Osteoblast (primary cell): ENCODE results near the gene PNPO. TPM values are rescaled to one million over a fixed set of nuclear protein-coding genes. Genes with fewer than 3 reads are reported as not detected.

Source experiments
- DNase-seq: peaks from one replicate; pipeline ENCODE4 v3.0.0; 2011; ENCODE audit warnings: low spot score, mixed read lengths; ENCODE audit not compliant: insufficient read length; ENCODE audit errors: missing footprints
- H2AFZ ChIP-seq: 2 replicates; pipeline ENCODE4 v1.6.0; 2011; ENCODE audit warnings: mild to moderate bottlenecking, low read length
- H3K27ac ChIP-seq: 2 replicates; pipeline ENCODE4 v1.5.1; 2011; ENCODE audit warnings: mild to moderate bottlenecking, low read depth, low read length, moderate library complexity
- H3K27me3 ChIP-seq: 2 replicates; pipeline ENCODE4 v1.6.0; 2012; ENCODE audit warnings: mild to moderate bottlenecking, control low read depth, inconsistent platforms, low read length, moderate library complexity; ENCODE audit not compliant: insufficient read depth
- H3K36me3 ChIP-seq: 2 replicates; pipeline ENCODE4 v1.5.1; 2011; ENCODE audit warnings: mild to moderate bottlenecking, low read length, control low read depth, moderate library complexity; ENCODE audit not compliant: insufficient read depth
- H3K4me1 ChIP-seq: 2 replicates; pipeline ENCODE4 v1.5.1; 2011; ENCODE audit warnings: mild to moderate bottlenecking, low read length, control low read depth, moderate library complexity; ENCODE audit not compliant: insufficient read depth
- H3K4me2 ChIP-seq: 2 replicates; pipeline ENCODE4 v1.6.0; 2011; ENCODE audit warnings: mild to moderate bottlenecking, low read length; ENCODE audit not compliant: insufficient read depth
- H3K4me3 ChIP-seq: fragments of 200-600 bp; sonication (generic); 3 replicates; pipeline ENCODE4 v1.5.1; 2012; ENCODE audit warnings: mild to moderate bottlenecking, low read length, inconsistent platforms; ENCODE audit not compliant: insufficient read depth
- H3K79me2 ChIP-seq: 2 replicates; pipeline ENCODE4 v1.6.0; 2012; ENCODE audit warnings: mild to moderate bottlenecking, low read length, control low read depth, inconsistent platforms; ENCODE audit not compliant: insufficient read depth
- H3K9me3 ChIP-seq: 2 replicates; pipeline ENCODE4 v1.5.1; 2011; ENCODE audit warnings: low read depth, low read length, control low read depth
- H4K20me1 ChIP-seq: 2 replicates; pipeline ENCODE4 v1.6.0; 2012; ENCODE audit warnings: mild to moderate bottlenecking, low read length, control low read depth; ENCODE audit not compliant: insufficient read depth
- CTCF ChIP-seq: IDR thresholded peaks from 2 replicates; pipeline ENCODE4 v1.5.1; 2011; ENCODE audit warnings: mild to moderate bottlenecking, low read depth, low read length, moderate library complexity; ENCODE audit errors: extremely low read depth
- total RNA-seq: library from RNA; depleted of rRNA; stranded (reverse); fragments of >200 nt; gene quantifications from 2 replicates; pipeline ENCODE4 v1.2.3, GENCODE V29; 2012

PNPO gene
- total RNA-seq, 1 donor: 31.5 TPM

- Histone ChIP-seq H3K4me3 (no peak overlapping the region), H3K27me3 (no peaks in the 10 kb centered on the region), H3K4me1 (no peaks in the 10 kb centered on the region), H3K79me2 (no peaks in the 10 kb centered on the region), H3K27ac (no peak overlapping the region), H3K36me3 (peaks cover 44% of the 10 kb centered on the region), H3K9me3 (no peaks in the 10 kb centered on the region), H4K20me1 (no peaks in the 10 kb centered on the region), H2AFZ (no peak overlapping the region), H3K4me2 (no peak overlapping the region)
- no peak for DNase-seq
- TF ChIP-seq CTCF: no peak
Measured at GRCh38 chr17:47925678-47925988, 15.7 kb upstream of the PNPO start.

GRCh38 chr17:47927821-47928400, 13.5 kb upstream of the PNPO start:
- Histone ChIP-seq H2AFZ (no peak overlapping the region), H3K4me3 (no peak overlapping the region), H3K4me1 (no peaks in the 10 kb centered on the region), H3K79me2 (no peaks in the 10 kb centered on the region), H3K27me3 (no peaks in the 10 kb centered on the region), H3K36me3 (peaks cover 41% of the 10 kb centered on the region), H3K27ac (no peak overlapping the region), H3K9me3 (no peaks in the 10 kb centered on the region), H3K4me2 (no peak overlapping the region), H4K20me1 (no peaks in the 10 kb centered on the region)
- no peak for DNase-seq
- no peak for TF ChIP-seq CTCF

- Histone ChIP-seq H3K4me3 (no peak overlapping the region), H2AFZ (no peak overlapping the region), H3K36me3 (peaks cover 36% of the 10 kb centered on the region), H3K9me3 (no peaks in the 10 kb centered on the region), H3K27me3 (no peaks in the 10 kb centered on the region), H3K27ac (no peak overlapping the region), H3K4me2 (no peak overlapping the region), H3K79me2 (no peaks in the 10 kb centered on the region), H4K20me1 (no peaks in the 10 kb centered on the region), H3K4me1 (no peaks in the 10 kb centered on the region)
- DNase-seq: no peak
- TF ChIP-seq CTCF: no peak
Measured at GRCh38 chr17:47928415-47928814, 13.0 kb upstream of the PNPO start.

- no peaks in the 10 kb centered on the region for H3K27me3 ChIP-seq
- TF ChIP-seq CTCF: no peak
- H3K36me3 ChIP-seq: peaks cover 29% of the 10 kb centered on the region
- no peaks in the 10 kb centered on the region for H4K20me1 ChIP-seq
- H3K9me3 ChIP-seq: no peaks in the 10 kb centered on the region
- no peak overlapping the region for H3K27ac ChIP-seq
- DNase-seq: no peak
- H3K4me3 ChIP-seq: no peak overlapping the region
- H2AFZ ChIP-seq: no peak overlapping the region
- H3K79me2 ChIP-seq: no peaks in the 10 kb centered on the region
- no peak overlapping the region for H3K4me2 ChIP-seq
- H3K4me1 ChIP-seq: no peaks in the 10 kb centered on the region
Measured at GRCh38 chr17:47929218-47930000, 12.0 kb upstream of the PNPO start.
